ENCODE measurements around the gene SIT1. TPM values are rescaled to one million over a fixed set of nuclear protein-coding genes. Genes with fewer than 3 reads are reported as not detected.

Gene SIT1
- total RNA-seq, 2 experiments from 2014 or later = 121 to 176 TPM

DNA sequence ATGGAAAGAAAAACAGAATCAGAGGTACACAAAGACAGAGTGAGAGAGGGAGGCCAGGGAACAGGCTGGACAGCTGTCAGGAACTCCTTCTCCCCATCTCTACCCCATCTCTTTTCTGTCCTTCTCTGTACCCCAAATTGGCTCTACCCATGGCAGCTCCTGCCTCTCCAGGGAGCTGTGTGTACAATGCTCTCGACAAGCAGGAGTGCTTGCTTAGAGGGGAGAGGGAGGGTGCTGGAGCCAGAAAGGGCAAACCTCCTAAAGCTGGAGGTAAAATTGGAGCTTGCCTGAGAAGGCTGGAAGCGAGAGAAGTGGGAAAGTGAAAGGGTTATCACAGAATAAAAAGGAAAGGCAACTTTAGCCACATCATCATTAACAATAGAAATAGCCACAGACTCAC, 32.6 kb upstream of the SIT1 start:
- BruUV-seq (replicated peaks) = no TSS peak
- POLR2A ChIA-PET = interaction anchor here (0.7 to 1.6 kb wide), 6 partner anchors 11 to 64 kb away, joined by 3 to 4 read pairs (median 4); partner anchors contain the start of gene ARHGEF39
- DNase-seq (ENCODE audit: low spot score) = no peak
- CTCF ChIA-PET (ENCODE audit: unreplicated experiment) = interaction anchor here (0.7 kb wide), 1 partner anchor 14 kb away, joined by 3 read pairs; no protein-coding TSS in a partner anchor
- intact Hi-C loops (cut with micrococcal nuclease; ENCODE audit: unreplicated experiment) = no loop called here
- TF ChIP-seq EZH2phosphoT487 (IDR thresholded peaks at IDR 0.05; ENCODE audit: borderline replicate concordance, low read depth, low read length) = no peak
- TF ChIP-seq, protein P1, sequence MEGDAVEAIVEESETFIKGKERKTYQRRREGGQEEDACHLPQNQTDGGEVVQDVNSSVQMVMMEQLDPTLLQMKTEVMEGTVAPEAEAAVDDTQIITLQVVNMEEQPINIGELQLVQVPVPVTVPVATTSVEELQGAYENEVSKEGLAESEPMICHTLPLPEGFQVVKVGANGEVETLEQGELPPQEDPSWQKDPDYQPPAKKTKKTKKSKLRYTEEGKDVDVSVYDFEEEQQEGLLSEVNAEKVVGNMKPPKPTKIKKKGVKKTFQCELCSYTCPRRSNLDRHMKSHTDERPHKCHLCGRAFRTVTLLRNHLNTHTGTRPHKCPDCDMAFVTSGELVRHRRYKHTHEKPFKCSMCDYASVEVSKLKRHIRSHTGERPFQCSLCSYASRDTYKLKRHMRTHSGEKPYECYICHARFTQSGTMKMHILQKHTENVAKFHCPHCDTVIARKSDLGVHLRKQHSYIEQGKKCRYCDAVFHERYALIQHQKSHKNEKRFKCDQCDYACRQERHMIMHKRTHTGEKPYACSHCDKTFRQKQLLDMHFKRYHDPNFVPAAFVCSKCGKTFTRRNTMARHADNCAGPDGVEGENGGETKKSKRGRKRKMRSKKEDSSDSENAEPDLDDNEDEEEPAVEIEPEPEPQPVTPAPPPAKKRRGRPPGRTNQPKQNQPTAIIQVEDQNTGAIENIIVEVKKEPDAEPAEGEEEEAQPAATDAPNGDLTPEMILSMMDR (conservative IDR thresholded peaks at IDR 0.05; ENCODE audit: low read length) = no peak
- Histone ChIP-seq H2AFZ (ENCODE audit: low read length) (no peak overlapping the region), H3K4me3 (ENCODE audit: low read depth, low read length, poor library complexity, severe bottlenecking) (no peak overlapping the region), H3K79me2 (ENCODE audit: insufficient read depth, low read depth, low read length) (no peaks in the 10 kb centered on the region), H4K20me1 (ENCODE audit: insufficient read depth, low read length) (no peaks in the 10 kb centered on the region), H3K27ac (ENCODE audit: low read depth, low read length, poor library complexity, severe bottlenecking) (no peak overlapping the region), H3K36me3 (ENCODE audit: insufficient read depth, low read length) (no peaks in the 10 kb centered on the region), H3K9me2 (ENCODE audit: insufficient read depth, low read length) (no peaks in the 10 kb centered on the region), H3K9me3 (ENCODE audit: low read length) (no peaks in the 10 kb centered on the region), H3K4me1 (ENCODE audit: insufficient read depth, low read length, poor library complexity, severe bottlenecking) (peaks cover 54% of the 10 kb centered on the region), H3K4me2 (ENCODE audit: low read length) (no peak overlapping the region)

DNA sequence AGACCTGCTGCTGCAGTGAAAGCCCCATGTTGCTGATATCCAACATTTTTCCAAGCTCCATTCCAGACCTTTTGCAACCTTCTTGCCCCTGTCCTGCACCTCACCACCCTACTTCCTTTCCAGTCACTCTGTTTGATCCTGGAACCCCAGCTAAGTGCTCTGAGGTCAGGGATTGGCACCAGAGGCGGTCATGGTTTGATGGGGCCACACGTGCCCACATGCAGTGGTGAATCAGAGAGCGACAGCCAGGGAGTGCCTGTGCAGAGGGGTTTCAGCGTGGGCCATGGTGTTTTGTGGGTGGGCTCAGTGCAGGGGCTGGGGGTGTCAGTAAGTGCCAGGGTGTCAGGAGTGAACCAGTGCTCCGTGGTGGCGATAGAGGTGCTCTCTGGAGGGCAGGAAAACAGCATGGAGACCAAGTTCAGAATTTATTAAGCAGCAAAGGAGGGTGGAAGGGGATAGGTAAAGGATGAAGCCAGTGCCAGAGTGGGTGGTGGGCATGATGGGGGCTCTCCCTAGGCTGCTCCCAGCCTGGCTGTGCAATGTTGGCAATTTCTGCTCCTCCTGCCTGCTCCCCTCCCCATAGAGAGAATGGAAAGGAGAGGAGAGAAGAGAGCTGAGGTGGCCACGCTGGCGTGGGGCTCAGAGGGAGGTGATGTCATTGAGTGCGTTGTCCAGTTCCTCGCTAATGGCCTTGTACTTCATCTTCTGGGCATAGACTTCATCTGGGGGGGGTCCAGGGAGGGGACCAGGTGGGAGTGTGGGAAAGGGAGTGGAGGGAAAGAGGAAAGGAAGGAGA, 32.0 kb upstream of the SIT1 start:
- POLR2A ChIA-PET = interaction anchor here (0.7 to 1.6 kb wide), 6 partner anchors 12 to 63 kb away, joined by 3 to 4 read pairs (median 4); partner anchors contain the start of gene ARHGEF39
- no TSS peak for BruUV-seq (replicated peaks)
- intact Hi-C loops (cut with micrococcal nuclease; ENCODE audit: unreplicated experiment) = no loop called here
- TF ChIP-seq EZH2phosphoT487 (IDR thresholded peaks at IDR 0.05; ENCODE audit: borderline replicate concordance, low read depth, low read length) = no peak
- TF ChIP-seq, protein P1 (conservative IDR thresholded peaks at IDR 0.05; ENCODE audit: low read length) = no peak
- Histone ChIP-seq H4K20me1 (ENCODE audit: insufficient read depth, low read length) (no peaks in the 10 kb centered on the region), H3K9me2 (ENCODE audit: insufficient read depth, low read length) (no peaks in the 10 kb centered on the region), H2AFZ (ENCODE audit: low read length) (no peak overlapping the region), H3K27ac (ENCODE audit: low read depth, low read length, poor library complexity, severe bottlenecking) (no peak overlapping the region), H3K4me2 (ENCODE audit: low read length) (no peak overlapping the region), H3K79me2 (ENCODE audit: insufficient read depth, low read depth, low read length) (no peaks in the 10 kb centered on the region), H3K4me1 (ENCODE audit: insufficient read depth, low read length, poor library complexity, severe bottlenecking) (peaks cover 48% of the 10 kb centered on the region), H3K36me3 (ENCODE audit: insufficient read depth, low read length) (no peaks in the 10 kb centered on the region), H3K9me3 (ENCODE audit: low read length) (no peaks in the 10 kb centered on the region), H3K4me3 (ENCODE audit: low read depth, low read length, poor library complexity, severe bottlenecking) (no peak overlapping the region)
- no peak for DNase-seq (ENCODE audit: low spot score)
- CTCF ChIA-PET (ENCODE audit: unreplicated experiment) = no interaction called here

DNA sequence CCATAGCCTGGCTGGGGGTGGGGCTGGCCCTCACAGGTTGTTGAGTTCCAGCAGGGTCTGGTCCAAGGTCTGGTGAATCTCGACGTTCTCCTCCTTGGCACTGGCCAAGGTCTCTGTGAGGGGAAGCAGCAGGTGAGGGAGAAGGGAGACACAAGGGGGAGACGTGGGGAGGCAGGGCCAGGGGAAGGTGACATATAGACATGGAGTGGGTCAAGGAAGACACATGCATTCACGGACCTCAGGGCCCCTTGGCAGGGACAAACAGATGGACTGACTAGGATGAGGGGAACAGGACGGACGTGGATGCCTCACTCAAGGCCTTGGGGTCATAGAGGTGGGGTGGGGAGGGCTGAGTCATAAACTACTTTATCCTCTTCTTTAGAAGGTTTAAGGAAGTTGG, 31.3 kb upstream of the SIT1 start:
- no TSS peak for BruUV-seq (replicated peaks)
- Histone ChIP-seq H3K4me1 (ENCODE audit: insufficient read depth, low read length, poor library complexity, severe bottlenecking) (peaks cover 41% of the 10 kb centered on the region), H3K36me3 (ENCODE audit: insufficient read depth, low read length) (no peaks in the 10 kb centered on the region), H3K4me2 (ENCODE audit: low read length) (no peak overlapping the region), H4K20me1 (ENCODE audit: insufficient read depth, low read length) (no peaks in the 10 kb centered on the region), H3K9me2 (ENCODE audit: insufficient read depth, low read length) (no peaks in the 10 kb centered on the region), H3K4me3 (ENCODE audit: low read depth, low read length, poor library complexity, severe bottlenecking) (no peak overlapping the region), H3K79me2 (ENCODE audit: insufficient read depth, low read depth, low read length) (no peaks in the 10 kb centered on the region), H3K9me3 (ENCODE audit: low read length) (no peaks in the 10 kb centered on the region), H3K27ac (ENCODE audit: low read depth, low read length, poor library complexity, severe bottlenecking) (no peak overlapping the region), H2AFZ (ENCODE audit: low read length) (no peak overlapping the region)
- no peak for DNase-seq (ENCODE audit: low spot score)
- POLR2A ChIA-PET = no interaction called here
- TF ChIP-seq, protein P1 (conservative IDR thresholded peaks at IDR 0.05; ENCODE audit: low read length) = no peak
- no peak for TF ChIP-seq EZH2phosphoT487 (IDR thresholded peaks at IDR 0.05; ENCODE audit: borderline replicate concordance, low read depth, low read length)
- intact Hi-C loops (cut with micrococcal nuclease; ENCODE audit: unreplicated experiment) = no loop called here
- CTCF ChIA-PET (ENCODE audit: unreplicated experiment) = no interaction called here

Measured in OCI-LY7 (cell line).